HCT116 (cell line): ENCODE data around the gene DCAF10. TPM values are rescaled to one million over a fixed set of nuclear protein-coding genes. Genes with fewer than 3 reads are reported as not detected.
"Not testable (repeated sequence)": the region's sequence is repeated elsewhere in the genome, so short reads cannot be mapped to it uniquely, and the experiment has no call there.

ENCODE experiments used
- ATAC-seq: fragments of 200-7000 bp; cut with Tn5 transposase; 2 replicates; pipeline ENCODE4 v1.9.1; 2020; ENCODE audit warnings: mild to moderate bottlenecking, moderate library complexity
- BruUV-seq: library from RNA; stranded (reverse); fragments of 400-500 nt; replicated peaks from 2 replicates; lab custom pipeline; 2021; lab: Mats Ljungman, UMichigan
- CTCF ChIA-PET: fragments of 300-600 bp; sonication (Branson Sonifier 250); formaldehyde crosslinking; loops from one replicate; lab custom pipeline; 2021; ENCODE audit warnings: antibody characterized with exemption; lab: Charles Lee
- POLR2A ChIA-PET: fragments of 300-600, 350-600 bp; sonication (Branson Sonifier 250); formaldehyde crosslinking; loops from one replicate; lab custom pipeline; 2021; ENCODE audit warnings: antibody characterized with exemption; lab: Charles Lee
- RAD21 ChIA-PET, 2 experiments: fragments of 300-600 bp; sonication (Branson Sonifier 250); formaldehyde crosslinking; loops; one replicate each; lab custom pipeline; 2023; ENCODE audit warnings: low total read pairs in 2 of 2; ENCODE audit not compliant: uncharacterized antibody in 2 of 2, unreplicated experiment in 2 of 2, low non-redundant PET in 1 of 2; lab: Charles Lee
- DNase-seq: peaks from one replicate; pipeline ENCODE4 v3.0.0-alpha.2; 2010; ENCODE audit warnings: low read depth, low spot score
- H2AFZ ChIP-seq: fragments of 200-600 bp; shearing (Covaris generic), sonication (generic); 2 replicates; pipeline ENCODE4 v1.6.1; 2017; ENCODE audit warnings: low read depth, mixed run types, mixed read lengths, antibody characterized with exemption, low read length; ENCODE audit not compliant: poor library complexity, severe bottlenecking
- H3K27ac ChIP-seq: 2 replicates; pipeline ENCODE4 v1.5.1; 2012; ENCODE audit warnings: low read depth, low read length
- H3K27me3 ChIP-seq: fragments of 200-600 bp; sonication (generic); 2 replicates; pipeline ENCODE4 v1.6.1; 2016; ENCODE audit warnings: mixed run types, low read length, mixed read lengths; ENCODE audit not compliant: insufficient read depth
- H3K36me3 ChIP-seq, 2 experiments: fragments of 200-500 bp in 1 of 2; fragments of 200-600 bp in 1 of 2; sonication (Bioruptor generic) in 1 of 2; sonication (generic) in 1 of 2; 2 replicates each; pipeline versions ENCODE4 v1.5.1 to v1.6.1; 2014 to 2016; ENCODE audit warnings: low read length in 2 of 2, inconsistent platforms in 1 of 2, mixed read lengths in 1 of 2, mixed run types in 1 of 2; ENCODE audit not compliant: insufficient read depth in 2 of 2, control insufficient read depth in 1 of 2
- H3K4me1 ChIP-seq, 2 experiments: fragments of 200-600 bp in 1 of 2; sonication (generic) in 1 of 2; 2 replicates each; pipeline versions ENCODE4 v1.5.1 to v1.6.1; 2012 to 2017; ENCODE audit warnings: low read length in 2 of 2, inconsistent platforms in 1 of 2, mild to moderate bottlenecking in 1 of 2, mixed read lengths in 1 of 2, mixed run types in 1 of 2, moderate library complexity in 1 of 2; ENCODE audit not compliant: insufficient read depth in 2 of 2, control insufficient read depth in 1 of 2
- H3K4me2 ChIP-seq: fragments of 200-600 bp; sonication (generic); 2 replicates; pipeline ENCODE4 v1.6.1; 2017; ENCODE audit warnings: mixed run types, low read length, mixed read lengths
- H3K4me3 ChIP-seq, 2 experiments: fragments of 200-600 bp in 1 of 2; sonication (generic) in 1 of 2; replicated peaks in 1 of 2; 2 replicates each; pipeline ENCODE4 v1.5.1; 2011 to 2016; ENCODE audit warnings: low read length in 2 of 2, control low read depth in 1 of 2, low read depth in 1 of 2, mild to moderate bottlenecking in 1 of 2, mixed read lengths in 1 of 2, mixed run types in 1 of 2
- H3K79me2 ChIP-seq: fragments of 200-600 bp; sonication (generic); 2 replicates; pipeline ENCODE4 v1.6.1; 2017; ENCODE audit warnings: mild to moderate bottlenecking, mixed run types, low read length, moderate library complexity, mixed read lengths; ENCODE audit not compliant: insufficient read depth
- H3K9ac ChIP-seq: fragments of 200-600 bp; sonication (generic); 2 replicates; pipeline ENCODE4 v1.6.1; 2016; ENCODE audit warnings: low read length, mixed read lengths
- H3K9me2 ChIP-seq: fragments of 200-600 bp; sonication (generic), shearing (Covaris generic); 2 replicates; pipeline ENCODE4 v1.6.1; 2017; ENCODE audit warnings: mixed run types, mild to moderate bottlenecking, moderate library complexity; ENCODE audit not compliant: insufficient read depth
- H3K9me3 ChIP-seq, 2 experiments: fragments of 200-500 bp in 1 of 2; fragments of 200-600 bp in 1 of 2; sonication (Bioruptor generic) in 1 of 2; sonication (generic) in 1 of 2; 2 replicates each; pipeline ENCODE4 v1.6.1; 2014 to 2017; ENCODE audit warnings: low read length in 2 of 2, mixed read lengths in 2 of 2, inconsistent platforms in 1 of 2, low read depth in 1 of 2, mild to moderate bottlenecking in 1 of 2, mixed run types in 1 of 2, moderate library complexity in 1 of 2; ENCODE audit not compliant: control insufficient read depth in 1 of 2, insufficient read depth in 1 of 2
- H4K20me1 ChIP-seq: fragments of 200-600 bp; sonication (generic), shearing (Covaris generic); 2 replicates; pipeline ENCODE4 v1.6.1; 2017; ENCODE audit warnings: mixed run types, mild to moderate bottlenecking, moderate library complexity; ENCODE audit not compliant: insufficient read depth
- CBX3 ChIP-seq: IDR thresholded peaks from 2 replicates; pipeline ENCODE4 v1.6.1; 2012; ENCODE audit warnings: low read depth
- CEBPB ChIP-seq: IDR thresholded peaks from 2 replicates; pipeline ENCODE4 v1.6.1; 2012; ENCODE audit warnings: low read depth
- ELF1 ChIP-seq: IDR thresholded peaks from 2 replicates; pipeline ENCODE4 v1.6.1; 2012; ENCODE audit warnings: low read depth, borderline replicate concordance
- EZH2 ChIP-seq: fragments of 200-600 bp; sonication (generic); IDR thresholded peaks from 2 replicates; pipeline ENCODE4 v1.6.1; 2017; ENCODE audit warnings: antibody characterized with exemption, mixed run types
- EZH2phosphoT487 ChIP-seq: fragments of 200-600 bp; IDR thresholded peaks from 2 replicates; pipeline ENCODE4 v1.6.1; 2018; ENCODE audit warnings: antibody characterized with exemption, borderline replicate concordance
- FOSL1 ChIP-seq: IDR thresholded peaks from 2 replicates; pipeline ENCODE4 v1.6.1; 2012; ENCODE audit warnings: low read depth
- JUND ChIP-seq: IDR thresholded peaks from 2 replicates; pipeline ENCODE4 v1.6.1; 2012
- POLR2AphosphoS5 ChIP-seq: IDR thresholded peaks from 2 replicates; pipeline ENCODE4 v1.6.1; 2011; ENCODE audit warnings: mild to moderate bottlenecking, low read depth, low read length, moderate library complexity
- SIN3A ChIP-seq: IDR thresholded peaks from 2 replicates; pipeline ENCODE4 v1.6.1; 2012; ENCODE audit warnings: low read depth
- SP1 ChIP-seq: IDR thresholded peaks from 2 replicates; pipeline ENCODE4 v1.6.1; 2012; ENCODE audit warnings: low read depth
- SRF ChIP-seq: IDR thresholded peaks from 2 replicates; pipeline ENCODE4 v1.6.1; 2012; ENCODE audit warnings: low read depth
- YY1 ChIP-seq: IDR thresholded peaks from 2 replicates; pipeline ENCODE4 v1.6.1; 2011; ENCODE audit warnings: low read length, low read depth, moderate library complexity, mild to moderate bottlenecking; ENCODE audit not compliant: insufficient replicate concordance; ENCODE audit errors: extremely low read depth
- ZFX ChIP-seq: fragments of 450-650 bp; IDR thresholded peaks from 2 replicates; pipeline ENCODE4 v1.6.1; 2017
- intact Hi-C: fragments of 100-400 bp; cut with micrococcal nuclease; formaldehyde crosslinking; loops from 2 replicates; pipeline ENCODE4 v1.10.0; 2022
- total RNA-seq: library from RNA; stranded (reverse); gene quantifications from one replicate; pipeline ENCODE4 v1.2.1, GENCODE V29; 2021; ENCODE audit not compliant: unreplicated experiment
- TF ChIP-seq, protein P1 (sequence below): IDR thresholded peaks from 2 replicates; pipeline ENCODE4 v1.6.1; 2011; ENCODE audit warnings: mild to moderate bottlenecking, low read length, moderate library complexity; ENCODE audit not compliant: insufficient replicate concordance; ENCODE audit errors: extremely low read depth
- TF ChIP-seq, protein P2 (sequence below): IDR thresholded peaks from 2 replicates; pipeline ENCODE4 v1.6.1; 2012
- TF ChIP-seq, protein P3 (sequence below), 3 experiments: fragments of 200-600 bp in 1 of 3; sonication (generic) in 1 of 3; IDR thresholded peaks in 2 of 3; conservative IDR thresholded peaks in 1 of 3; 2 replicates each; pipeline ENCODE4 v1.5.1; 2012 to 2017; ENCODE audit warnings: low read depth in 2 of 3, low read length in 2 of 3, antibody characterized with exemption in 1 of 3, borderline replicate concordance in 1 of 3, control low read depth in 1 of 3, mild to moderate bottlenecking in 1 of 3, mixed read lengths in 1 of 3, mixed run types in 1 of 3, moderate library complexity in 1 of 3; ENCODE audit not compliant: insufficient read depth in 1 of 3
- TF ChIP-seq, protein P4 (sequence below): IDR thresholded peaks from 2 replicates; pipeline ENCODE4 v1.6.1; 2012

The DCAF10 gene
- total RNA-seq, 1 experiment from 2014 or later: 20.6 TPM

GRCh38 chr9:37806271-37806670 is 5.7 kb downstream of the DCAF10 start:
- no peak overlapping the region for H3K4me3 ChIP-seq
- H3K79me2 ChIP-seq: peaks cover 76% of the 10 kb centered on the region
- no peaks in the 10 kb centered on the region for H3K9me2 ChIP-seq
- H4K20me1 ChIP-seq: peaks cover 6% of the 10 kb centered on the region; the same call in 1 of the 2 replicates
- no peak overlapping the region for H3K27ac ChIP-seq
- DNase-seq: no peak
- H3K9ac ChIP-seq: no peak overlapping the region
- CTCF ChIA-PET: no interaction called here
- H2AFZ ChIP-seq: no peak overlapping the region
- H3K36me3 ChIP-seq: peaks cover 2 to 4% of the 10 kb centered on the region in 2 experiments; a peak in 1 of 4 replicates
- H3K4me1 ChIP-seq: peaks cover 8 to 11% of the 10 kb centered on the region in 2 experiments; a peak in 3 of 4 replicates
- POLR2A ChIA-PET: no interaction called here
- H3K27me3 ChIP-seq: no peaks in the 10 kb centered on the region
- ATAC-seq: peak; percentile 42; the same call in 1 of the 2 replicates
- RAD21 ChIA-PET: no interaction called here
- BruUV-seq: no TSS peak
- no peak overlapping the region for H3K4me2 ChIP-seq
- intact Hi-C loops: no loop called here
- TF ChIP-seq EZH2phosphoT487 (no peak), SIN3A (no peak), SP1 (no peak), CEBPB (no peak), FOSL1 (no peak), SRF (no peak), ZFX (no peak), YY1 (no peak), EZH2 (no peak), ELF1 (no peak), POLR2AphosphoS5 (no peak), JUND (no peak), CBX3 (no peak)
- TF ChIP-seq, protein P1, sequence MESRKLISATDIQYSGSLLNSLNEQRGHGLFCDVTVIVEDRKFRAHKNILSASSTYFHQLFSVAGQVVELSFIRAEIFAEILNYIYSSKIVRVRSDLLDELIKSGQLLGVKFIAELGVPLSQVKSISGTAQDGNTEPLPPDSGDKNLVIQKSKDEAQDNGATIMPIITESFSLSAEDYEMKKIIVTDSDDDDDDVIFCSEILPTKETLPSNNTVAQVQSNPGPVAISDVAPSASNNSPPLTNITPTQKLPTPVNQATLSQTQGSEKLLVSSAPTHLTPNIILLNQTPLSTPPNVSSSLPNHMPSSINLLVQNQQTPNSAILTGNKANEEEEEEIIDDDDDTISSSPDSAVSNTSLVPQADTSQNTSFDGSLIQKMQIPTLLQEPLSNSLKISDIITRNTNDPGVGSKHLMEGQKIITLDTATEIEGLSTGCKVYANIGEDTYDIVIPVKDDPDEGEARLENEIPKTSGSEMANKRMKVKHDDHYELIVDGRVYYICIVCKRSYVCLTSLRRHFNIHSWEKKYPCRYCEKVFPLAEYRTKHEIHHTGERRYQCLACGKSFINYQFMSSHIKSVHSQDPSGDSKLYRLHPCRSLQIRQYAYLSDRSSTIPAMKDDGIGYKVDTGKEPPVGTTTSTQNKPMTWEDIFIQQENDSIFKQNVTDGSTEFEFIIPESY: no peak
- TF ChIP-seq, protein P2, sequence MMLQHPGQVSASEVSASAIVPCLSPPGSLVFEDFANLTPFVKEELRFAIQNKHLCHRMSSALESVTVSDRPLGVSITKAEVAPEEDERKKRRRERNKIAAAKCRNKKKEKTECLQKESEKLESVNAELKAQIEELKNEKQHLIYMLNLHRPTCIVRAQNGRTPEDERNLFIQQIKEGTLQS: no peak
- TF ChIP-seq, protein P3, sequence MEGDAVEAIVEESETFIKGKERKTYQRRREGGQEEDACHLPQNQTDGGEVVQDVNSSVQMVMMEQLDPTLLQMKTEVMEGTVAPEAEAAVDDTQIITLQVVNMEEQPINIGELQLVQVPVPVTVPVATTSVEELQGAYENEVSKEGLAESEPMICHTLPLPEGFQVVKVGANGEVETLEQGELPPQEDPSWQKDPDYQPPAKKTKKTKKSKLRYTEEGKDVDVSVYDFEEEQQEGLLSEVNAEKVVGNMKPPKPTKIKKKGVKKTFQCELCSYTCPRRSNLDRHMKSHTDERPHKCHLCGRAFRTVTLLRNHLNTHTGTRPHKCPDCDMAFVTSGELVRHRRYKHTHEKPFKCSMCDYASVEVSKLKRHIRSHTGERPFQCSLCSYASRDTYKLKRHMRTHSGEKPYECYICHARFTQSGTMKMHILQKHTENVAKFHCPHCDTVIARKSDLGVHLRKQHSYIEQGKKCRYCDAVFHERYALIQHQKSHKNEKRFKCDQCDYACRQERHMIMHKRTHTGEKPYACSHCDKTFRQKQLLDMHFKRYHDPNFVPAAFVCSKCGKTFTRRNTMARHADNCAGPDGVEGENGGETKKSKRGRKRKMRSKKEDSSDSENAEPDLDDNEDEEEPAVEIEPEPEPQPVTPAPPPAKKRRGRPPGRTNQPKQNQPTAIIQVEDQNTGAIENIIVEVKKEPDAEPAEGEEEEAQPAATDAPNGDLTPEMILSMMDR (IDR thresholded peaks at IDR 0.05 in 2 of 3, conservative IDR thresholded peaks at IDR 0.05 in 1 of 3; ENCODE audit: borderline replicate concordance in 1 of 3, insufficient read depth in 1 of 3, low read depth in 2 of 3, low read length in 2 of 3): no peak
- TF ChIP-seq, protein P4, sequence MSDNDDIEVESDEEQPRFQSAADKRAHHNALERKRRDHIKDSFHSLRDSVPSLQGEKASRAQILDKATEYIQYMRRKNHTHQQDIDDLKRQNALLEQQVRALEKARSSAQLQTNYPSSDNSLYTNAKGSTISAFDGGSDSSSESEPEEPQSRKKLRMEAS: no peak
- H3K9me3 ChIP-seq: no peaks in the 10 kb centered on the region

DNA sequence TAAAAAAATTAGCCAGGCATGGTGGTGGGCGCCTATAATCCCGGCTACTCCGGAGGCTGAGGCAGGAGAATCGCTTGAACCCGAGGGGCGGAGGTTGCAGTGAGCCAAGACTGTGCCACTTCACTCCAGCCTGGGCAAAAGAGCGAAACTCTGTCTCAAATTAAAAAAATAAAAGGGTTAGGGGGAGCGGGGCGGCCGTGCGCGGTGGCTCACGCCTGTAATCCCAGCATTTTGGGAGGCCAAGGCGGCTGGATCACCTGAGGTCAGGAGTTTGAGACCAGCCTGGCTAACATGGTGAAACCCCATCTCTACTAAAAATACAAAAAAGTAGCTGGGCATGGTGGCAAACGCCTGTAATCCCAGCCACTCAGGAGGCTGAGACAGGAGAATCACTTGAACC is 9.1 kb downstream of the DCAF10 start:
- H3K9ac ChIP-seq, ATAC-seq, H3K4me3 ChIP-seq, intact Hi-C loops, H3K9me2 ChIP-seq, BruUV-seq, POLR2A ChIA-PET, H3K4me1 ChIP-seq, RAD21 ChIA-PET, H3K9me3 ChIP-seq, H3K27ac ChIP-seq, H3K36me3 ChIP-seq, H3K27me3 ChIP-seq, CTCF ChIA-PET, H2AFZ ChIP-seq, DNase-seq, H4K20me1 ChIP-seq, H3K4me2 ChIP-seq: not testable (repeated sequence)
- peaks cover 45% of the 10 kb centered on the region for H3K79me2 ChIP-seq
